Stomach (tissue), 9 donors: ENCODE data around the gene ZMIZ1. TPM values are rescaled to one million over a fixed set of nuclear protein-coding genes. Genes with fewer than 3 reads are reported as not detected.

Source experiments
- DNase-seq, 2 donors: peaks; one replicate each; pipeline versions ENCODE4 v3.0.0 to v3.0.0-alpha.2; 2013 to 2019
- H3K27ac ChIP-seq, 5 donors: fragments of 200-600 bp in 4 of 5; sonication (generic) in 4 of 5; one replicate each; pipeline ENCODE4 v1.5.1; 2013 to 2019; ENCODE audit warnings: mild to moderate bottlenecking in 1 of 5, moderate library complexity in 1 of 5
- H3K27me3 ChIP-seq, 3 donors: fragments of 200-600 bp; sonication (generic); one replicate each; pipeline ENCODE4 v1.5.1; 2017 to 2019; ENCODE audit warnings: mixed run types in 1 of 3
- H3K36me3 ChIP-seq, 4 donors: fragments of 200-600 bp; sonication (generic); 1 replicate in 3 of 4; 2 replicates in 1 of 4; pipeline ENCODE4 v1.5.1; 2016 to 2019
- H3K4me1 ChIP-seq, 4 donors: fragments of 200-600 bp; sonication (generic); one replicate each; pipeline ENCODE4 v1.5.1; 2016 to 2019
- H3K4me3 ChIP-seq, 4 donors: fragments of 200-600 bp; sonication (generic) in 3 of 4; one replicate each; pipeline ENCODE4 v1.5.1; 2016 to 2019; ENCODE audit warnings: mild to moderate bottlenecking in 1 of 4
- H3K9me3 ChIP-seq, 4 donors: fragments of 200-600 bp; sonication (generic); one replicate each; pipeline ENCODE4 v1.5.1; 2016 to 2019
- CTCF ChIP-seq, 7 experiments: fragments of 450-650 bp in 4 of 7; fragments of 200-600 bp in 3 of 7; sonication (generic) in 3 of 7; IDR thresholded peaks; one replicate each; pipeline ENCODE4 v1.5.1; 2016 to 2019; ENCODE audit warnings: antibody characterized with exemption in 7 of 7, control low read depth in 2 of 7, mild to moderate bottlenecking in 1 of 7
- EP300 ChIP-seq: sonication (generic); formaldehyde crosslinking; IDR thresholded peaks from one replicate; pipeline ENCODE4 v1.6.1; 2017; ENCODE audit warnings: antibody characterized with exemption
- POLR2A ChIP-seq, 4 donors: fragments of 450-650 bp; IDR thresholded peaks; one replicate each; pipeline ENCODE4 v1.6.1; 2016; ENCODE audit warnings: antibody characterized with exemption in 4 of 4, control low read depth in 2 of 4, mild to moderate bottlenecking in 1 of 4, moderate library complexity in 1 of 4
- POLR2AphosphoS5 ChIP-seq, 3 donors: sonication (generic); formaldehyde crosslinking; IDR thresholded peaks; one replicate each; pipeline ENCODE4 v1.6.1; 2016; ENCODE audit warnings: antibody characterized with exemption in 3 of 3
- WGBS, 5 donors: extraction: QIAGEN DNeasy Blood & Tissue Kit in 3 of 5; methylation state at CpG; one replicate each; pipeline versions ENCODE4 v1.1.5 to v1.1.7; 2013 to 2018; 5-methylcytosine and 5-hydroxymethylcytosine counted together
- intact Hi-C: fragments of 100-400 bp; cut with DNase I; formaldehyde crosslinking; loops from one replicate; pipeline ENCODE4 v1.15.1; 2023; ENCODE audit warnings: low total_unique reads
- polyA plus RNA-seq, 3 donors: library from polyadenylated mRNA; stranded (reverse); fragments of 200-250 nt; gene quantifications; one replicate each; pipeline ENCODE4 v1.2.3, GENCODE V29; 2013
- total RNA-seq, 5 donors: library from RNA; depleted of rRNA; stranded (reverse); fragments of >200 nt; gene quantifications; one replicate each; pipeline versions ENCODE4 v1.1.0 to v1.2.3, GENCODE V29; 2014 to 2016
- donor health status: healthy with polysubstance abuse.
- donor health status: Bipolar disorder and iron deficiency.
- donor health status: healthy.

ZMIZ1 gene
- total and polyA plus RNA-seq, 8 donors = 17.7 to 103 (median 26.3) TPM

- no peaks in the 10 kb centered on the region for H3K27me3 ChIP-seq
- H3K36me3 ChIP-seq = peaks cover 35 to 83% (median 74%) of the 10 kb centered on the region in 4 donors
- peaks cover 20 to 67% (median 38%) of the 10 kb centered on the region in 4 donors for H3K4me1 ChIP-seq
- H3K27ac ChIP-seq = peak overlapping the region in 1 of 5 donors; percentile 41
- no peak for TF ChIP-seq POLR2AphosphoS5 (IDR thresholded peaks at IDR 0.05)
- no peak for TF ChIP-seq CTCF (IDR thresholded peaks at IDR 0.05)
- TF ChIP-seq EP300 = no peak
- no peak for TF ChIP-seq POLR2A (IDR thresholded peaks at IDR 0.05)
- intact Hi-C loops = no loop called here
- DNase-seq = no peak
- 85 to 93% (median 92%) methylated on average over 5 to 10 of the region's 10 CpGs for WGBS, 5 donors
- H3K4me3 ChIP-seq = no peak overlapping the region
- no peaks in the 10 kb centered on the region for H3K9me3 ChIP-seq
Measured at GRCh38 chr10:79166741-79167140, 98.0 kb downstream of the ZMIZ1 start.

- TF ChIP-seq POLR2AphosphoS5 (IDR thresholded peaks at IDR 0.05) (no peak), POLR2A (IDR thresholded peaks at IDR 0.05) (no peak), CTCF (IDR thresholded peaks at IDR 0.05) (no peak), EP300 (no peak)
- 65 to 84% (median 72%) methylated on average over 7 to 8 of the region's 8 CpGs for WGBS, 5 donors
- Histone ChIP-seq H3K4me1 (peaks cover 19 to 59% (median 34%) of the 10 kb centered on the region in 4 donors), H3K27me3 (no peaks in the 10 kb centered on the region), H3K9me3 (no peaks in the 10 kb centered on the region), H3K27ac (no peak overlapping the region), H3K36me3 (peaks cover 31 to 82% (median 72%) of the 10 kb centered on the region in 4 donors), H3K4me3 (no peak overlapping the region)
- intact Hi-C loops = no loop called here
- no peak for DNase-seq
Measured at GRCh38 chr10:79167537-79167936, 98.8 kb downstream of the ZMIZ1 start.

- no peaks in the 10 kb centered on the region for H3K9me3 ChIP-seq
- no peak overlapping the region for H3K4me3 ChIP-seq
- H3K36me3 ChIP-seq = peaks cover 27 to 82% (median 69%) of the 10 kb centered on the region in 4 donors
- TF ChIP-seq EP300 (no peak), POLR2AphosphoS5 (IDR thresholded peaks at IDR 0.05) (no peak)
- H3K27me3 ChIP-seq = no peaks in the 10 kb centered on the region
- WGBS, 5 donors = 90 to 97% (median 94%) methylated on average over 5 of the region's 5 CpGs
- no peak for DNase-seq
- peaks cover 14 to 57% (median 28%) of the 10 kb centered on the region in 4 donors for H3K4me1 ChIP-seq
- intact Hi-C loops = no loop called here
- H3K27ac ChIP-seq = no peak overlapping the region
Measured at GRCh38 chr10:79168210-79168609, 99.4 kb downstream of the ZMIZ1 start.

GRCh38 chr10:79170226-79170752 is 101.5 kb downstream of the ZMIZ1 start:
- WGBS, 5 donors = 91 to 98% (median 97%) methylated on average over 3 to 4 of the region's 4 CpGs
- DNase-seq = no peak
- Histone ChIP-seq H3K36me3 (peaks cover 27 to 90% (median 76%) of the 10 kb centered on the region in 4 donors), H3K27me3 (no peaks in the 10 kb centered on the region), H3K4me3 (no peak overlapping the region), H3K27ac (no peak overlapping the region), H3K4me1 (peaks cover 6 to 48% (median 21%) of the 10 kb centered on the region in 4 donors), H3K9me3 (no peaks in the 10 kb centered on the region)
- intact Hi-C loops = no loop called here
- TF ChIP-seq EP300 (no peak), CTCF (IDR thresholded peaks at IDR 0.05) (no peak), POLR2AphosphoS5 (IDR thresholded peaks at IDR 0.05) (no peak), POLR2A (IDR thresholded peaks at IDR 0.05) (no peak)

- no peak overlapping the region for H3K27ac ChIP-seq
- DNase-seq = no peak
- no peak for TF ChIP-seq CTCF (IDR thresholded peaks at IDR 0.05)
- no peak for TF ChIP-seq EP300
- no peak for TF ChIP-seq POLR2A (IDR thresholded peaks at IDR 0.05)
- no peak for TF ChIP-seq POLR2AphosphoS5 (IDR thresholded peaks at IDR 0.05)
- peaks cover 8 to 48% (median 23%) of the 10 kb centered on the region in 4 donors for H3K4me1 ChIP-seq
- H3K27me3 ChIP-seq = no peaks in the 10 kb centered on the region
- H3K36me3 ChIP-seq = peaks cover 27 to 96% (median 76%) of the 10 kb centered on the region in 4 donors
- no peak overlapping the region for H3K4me3 ChIP-seq
- intact Hi-C loops = no loop called here
- WGBS, 5 donors = 73 to 88% (median 82%) methylated on average over 6 to 9 of the region's 9 CpGs
- H3K9me3 ChIP-seq = no peaks in the 10 kb centered on the region
Measured at GRCh38 chr10:79170993-79171392, 102.2 kb downstream of the ZMIZ1 start.
